ENCODE results near the gene CDHR1. TPM values are rescaled to one million over a fixed set of nuclear protein-coding genes. Genes with fewer than 3 reads are reported as not detected.

Gene CDHR1
- total RNA-seq, 1 experiment from 2014 or later = not detected

DNA sequence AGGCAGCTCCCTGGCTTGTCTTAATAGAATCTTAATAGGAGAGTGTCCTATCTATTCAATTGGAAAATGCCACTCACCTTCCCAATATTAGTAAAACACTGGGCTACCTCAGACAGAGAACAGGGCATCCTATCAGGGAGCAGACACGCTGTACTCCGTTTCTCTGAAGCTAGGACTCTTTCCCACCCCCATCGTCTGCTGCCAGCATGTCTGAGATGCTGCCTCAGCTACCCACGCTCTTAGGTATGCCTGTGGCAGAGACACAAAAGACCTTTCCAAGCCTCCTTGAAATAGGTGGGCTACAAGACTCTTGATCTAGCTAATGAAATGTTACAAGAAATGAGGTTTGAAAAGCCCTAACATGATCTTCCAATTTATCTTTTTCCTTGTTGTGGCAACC lies 33.5 kb downstream of the CDHR1 start:
- H3K79me2 ChIP-seq (ENCODE audit: low read depth) = no peaks in the 10 kb centered on the region
- H3K27ac ChIP-seq = no peak overlapping the region
- H3K36me3 ChIP-seq (ENCODE audit: low read depth) = no peaks in the 10 kb centered on the region
- intact Hi-C loops (cut with micrococcal nuclease; ENCODE audit: unreplicated experiment) = no loop called here
- H3K27me3 ChIP-seq (ENCODE audit: insufficient read depth, low read depth) = peaks cover 66% of the 10 kb centered on the region
- no peaks in the 10 kb centered on the region for H4K20me1 ChIP-seq (ENCODE audit: insufficient read depth)
- DNase-seq = no peak
- no peaks in the 10 kb centered on the region for H3K4me1 ChIP-seq (replicated peaks; ENCODE audit: insufficient read depth)
- no peak for TF ChIP-seq EZH2 (IDR thresholded peaks at IDR 0.05; ENCODE audit: low read depth)
- TF ChIP-seq, protein P1, sequence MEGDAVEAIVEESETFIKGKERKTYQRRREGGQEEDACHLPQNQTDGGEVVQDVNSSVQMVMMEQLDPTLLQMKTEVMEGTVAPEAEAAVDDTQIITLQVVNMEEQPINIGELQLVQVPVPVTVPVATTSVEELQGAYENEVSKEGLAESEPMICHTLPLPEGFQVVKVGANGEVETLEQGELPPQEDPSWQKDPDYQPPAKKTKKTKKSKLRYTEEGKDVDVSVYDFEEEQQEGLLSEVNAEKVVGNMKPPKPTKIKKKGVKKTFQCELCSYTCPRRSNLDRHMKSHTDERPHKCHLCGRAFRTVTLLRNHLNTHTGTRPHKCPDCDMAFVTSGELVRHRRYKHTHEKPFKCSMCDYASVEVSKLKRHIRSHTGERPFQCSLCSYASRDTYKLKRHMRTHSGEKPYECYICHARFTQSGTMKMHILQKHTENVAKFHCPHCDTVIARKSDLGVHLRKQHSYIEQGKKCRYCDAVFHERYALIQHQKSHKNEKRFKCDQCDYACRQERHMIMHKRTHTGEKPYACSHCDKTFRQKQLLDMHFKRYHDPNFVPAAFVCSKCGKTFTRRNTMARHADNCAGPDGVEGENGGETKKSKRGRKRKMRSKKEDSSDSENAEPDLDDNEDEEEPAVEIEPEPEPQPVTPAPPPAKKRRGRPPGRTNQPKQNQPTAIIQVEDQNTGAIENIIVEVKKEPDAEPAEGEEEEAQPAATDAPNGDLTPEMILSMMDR (conservative IDR thresholded peaks at IDR 0.05) = no peak
- H3K9me2 ChIP-seq (ENCODE audit: insufficient read depth) = no peaks in the 10 kb centered on the region
- CTCF ChIA-PET = no interaction called here
- no peak overlapping the region for H3K4me2 ChIP-seq
- no peaks in the 10 kb centered on the region for H3K9me3 ChIP-seq (ENCODE audit: insufficient read depth, low read depth)
- no peak overlapping the region for H3K4me3 ChIP-seq
- POLR2A ChIA-PET (ENCODE audit: unreplicated experiment) = no interaction called here
- BruUV-seq (replicated peaks) = no TSS peak
- no peak overlapping the region for H2AFZ ChIP-seq
- no peaks in the 10 kb centered on the region for H3F3A ChIP-seq (ENCODE audit: insufficient read depth, low read depth)

DNA sequence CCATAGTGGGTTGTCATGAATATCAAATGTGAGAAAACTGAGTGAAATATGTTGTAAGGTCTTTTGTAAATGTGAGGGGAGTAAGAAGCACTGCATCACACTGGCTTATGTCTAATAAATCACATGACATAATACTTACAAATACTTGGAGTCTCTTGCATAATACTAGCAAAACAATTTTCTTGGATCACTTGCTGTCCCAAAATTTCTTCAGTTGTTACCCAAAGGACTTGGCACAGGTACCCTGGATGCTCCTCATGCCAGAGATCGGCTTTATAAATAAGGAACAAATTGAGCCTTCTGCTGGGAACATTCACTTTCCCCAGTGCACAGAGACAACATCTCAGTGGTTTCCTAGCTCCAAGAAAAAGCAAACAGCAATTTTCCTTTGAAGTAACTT lies 36.0 kb downstream of the CDHR1 start:
- POLR2A ChIA-PET (ENCODE audit: unreplicated experiment) = no interaction called here
- no TSS peak for BruUV-seq (replicated peaks)
- no peak for DNase-seq
- Histone ChIP-seq H3K9me3 (ENCODE audit: insufficient read depth, low read depth) (no peaks in the 10 kb centered on the region), H3K9me2 (ENCODE audit: insufficient read depth) (no peaks in the 10 kb centered on the region), H3K27me3 (ENCODE audit: insufficient read depth, low read depth) (peaks cover 86% of the 10 kb centered on the region), H3K4me2 (no peak overlapping the region), H3K79me2 (ENCODE audit: low read depth) (no peaks in the 10 kb centered on the region), H3K36me3 (ENCODE audit: low read depth) (no peaks in the 10 kb centered on the region), H3K27ac (no peak overlapping the region), H4K20me1 (ENCODE audit: insufficient read depth) (no peaks in the 10 kb centered on the region), H3F3A (ENCODE audit: insufficient read depth, low read depth) (no peaks in the 10 kb centered on the region), H2AFZ (no peak overlapping the region), H3K4me3 (no peak overlapping the region), H3K4me1 (replicated peaks; ENCODE audit: insufficient read depth) (no peaks in the 10 kb centered on the region)
- no peak for TF ChIP-seq EZH2 (IDR thresholded peaks at IDR 0.05; ENCODE audit: low read depth)
- TF ChIP-seq, protein P1 (conservative IDR thresholded peaks at IDR 0.05) = no peak
- intact Hi-C loops (cut with micrococcal nuclease; ENCODE audit: unreplicated experiment) = no loop called here
- CTCF ChIA-PET = no interaction called here

DNA sequence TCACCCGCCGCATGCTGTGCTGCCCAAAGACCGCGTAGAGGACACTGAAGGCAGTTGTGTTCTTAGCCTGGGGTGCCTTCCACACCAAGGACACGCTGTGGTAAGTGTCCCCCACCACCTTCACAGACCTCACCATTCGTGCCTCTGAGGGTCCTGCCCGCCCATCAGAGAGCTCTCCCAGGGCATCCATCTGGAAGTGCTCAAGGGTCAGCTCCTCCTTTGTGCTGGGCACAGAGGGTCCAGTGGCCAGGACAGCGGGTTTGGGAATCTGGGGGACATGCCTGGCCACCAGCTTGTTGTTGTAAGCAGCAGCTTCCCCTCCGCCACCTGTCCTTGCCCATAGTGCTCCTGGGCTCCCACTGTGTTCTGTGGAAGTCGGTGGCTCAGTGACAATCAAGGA lies 38.0 kb downstream of the CDHR1 start:
- no peak overlapping the region for H2AFZ ChIP-seq
- ChIA-PET CTCF (no interaction called here), POLR2A (ENCODE audit: unreplicated experiment) (no interaction called here)
- H3K4me2 ChIP-seq = no peak overlapping the region
- H3K79me2 ChIP-seq (ENCODE audit: low read depth) = no peaks in the 10 kb centered on the region
- H3K27ac ChIP-seq = no peak overlapping the region
- no peaks in the 10 kb centered on the region for H3K36me3 ChIP-seq (ENCODE audit: low read depth)
- H3K4me3 ChIP-seq = no peak overlapping the region
- DNase-seq = no peak
- intact Hi-C loops (cut with micrococcal nuclease; ENCODE audit: unreplicated experiment) = no loop called here
- H3K9me2 ChIP-seq (ENCODE audit: insufficient read depth) = no peaks in the 10 kb centered on the region
- no peaks in the 10 kb centered on the region for H4K20me1 ChIP-seq (ENCODE audit: insufficient read depth)
- H3K27me3 ChIP-seq (ENCODE audit: insufficient read depth, low read depth) = peaks cover 93% of the 10 kb centered on the region
- H3K4me1 ChIP-seq (replicated peaks; ENCODE audit: insufficient read depth) = no peaks in the 10 kb centered on the region
- no peaks in the 10 kb centered on the region for H3F3A ChIP-seq (ENCODE audit: insufficient read depth, low read depth)
- BruUV-seq (replicated peaks) = no TSS peak
- H3K9me3 ChIP-seq (ENCODE audit: insufficient read depth, low read depth) = no peaks in the 10 kb centered on the region
- TF ChIP-seq EZH2 (IDR thresholded peaks at IDR 0.05; ENCODE audit: low read depth) = no peak
- TF ChIP-seq, protein P1 (conservative IDR thresholded peaks at IDR 0.05) = no peak

All from PC-9 (cell line).